Measurements from ENCODE around the gene KIFAP3.
"Not testable (repeated sequence)": the region's sequence is repeated elsewhere in the genome, so short reads cannot be mapped to it uniquely, and the experiment has no call there.

The KIFAP3 gene

DNA sequence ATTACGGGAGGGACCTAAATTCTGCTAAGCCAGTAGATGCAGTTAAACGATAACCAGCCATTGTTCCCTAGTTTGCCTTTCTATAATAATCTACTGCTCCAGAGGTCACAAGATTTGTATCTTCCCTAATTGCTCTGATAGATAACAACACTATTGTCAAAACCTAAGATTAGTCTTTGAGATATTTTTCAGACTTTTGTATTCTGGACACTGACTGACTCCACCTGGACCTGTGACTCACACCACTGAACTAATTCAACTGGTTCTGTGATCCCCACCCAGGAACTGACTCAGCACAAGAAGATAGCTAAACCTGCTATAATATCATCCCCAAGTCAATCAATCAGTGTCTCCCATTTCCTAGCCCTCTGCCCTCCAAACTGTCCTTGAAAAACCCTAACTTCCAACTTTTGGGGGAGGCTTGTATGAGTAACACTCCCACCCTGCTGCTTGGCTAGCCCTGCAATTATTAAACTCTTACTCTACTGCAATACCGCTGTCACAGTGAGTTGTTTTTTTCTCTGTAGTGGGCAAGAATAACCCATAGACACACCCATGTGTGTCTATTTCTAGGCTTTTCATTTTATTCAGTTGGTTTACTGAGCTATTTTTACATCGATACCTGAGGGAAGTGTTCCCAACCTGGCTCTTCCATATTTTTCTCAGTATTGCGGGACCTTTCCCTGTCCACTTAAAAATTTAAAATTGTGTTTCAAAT is 11.2 kb downstream of the KIFAP3 start:
- DNase-seq (ENCODE audit: low read depth): no peak

- DNase-seq (ENCODE audit: low read depth): not testable (repeated sequence)
These were observed 12.8 kb downstream of the KIFAP3 start for GRCh38 chr1:170061676-170062075.

DNA sequence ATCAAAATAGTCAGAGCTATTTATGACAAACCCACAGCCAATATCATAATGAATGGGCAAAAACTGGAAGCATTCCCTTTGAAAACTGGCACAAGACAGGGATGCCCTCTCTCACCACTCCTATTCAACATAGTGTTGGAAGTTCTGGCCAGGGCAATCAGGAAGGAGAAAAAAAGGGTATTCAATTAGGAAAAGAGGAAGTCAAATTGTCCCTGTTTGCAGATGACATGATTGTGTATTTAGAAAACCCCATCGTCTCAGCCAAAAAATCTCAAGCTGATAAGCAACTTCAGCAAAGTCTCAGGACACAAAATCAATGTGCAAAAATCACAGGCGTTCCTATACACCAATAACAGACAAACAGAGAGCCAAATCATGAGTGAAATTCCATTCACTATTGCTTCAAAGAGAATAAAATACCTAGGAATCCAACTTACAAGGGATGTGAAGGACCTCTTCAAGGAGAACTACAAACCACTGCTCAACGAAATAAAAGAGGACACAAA is 14.4 kb downstream of the KIFAP3 start:
- not testable (repeated sequence) for DNase-seq (ENCODE audit: low read depth)

DNA sequence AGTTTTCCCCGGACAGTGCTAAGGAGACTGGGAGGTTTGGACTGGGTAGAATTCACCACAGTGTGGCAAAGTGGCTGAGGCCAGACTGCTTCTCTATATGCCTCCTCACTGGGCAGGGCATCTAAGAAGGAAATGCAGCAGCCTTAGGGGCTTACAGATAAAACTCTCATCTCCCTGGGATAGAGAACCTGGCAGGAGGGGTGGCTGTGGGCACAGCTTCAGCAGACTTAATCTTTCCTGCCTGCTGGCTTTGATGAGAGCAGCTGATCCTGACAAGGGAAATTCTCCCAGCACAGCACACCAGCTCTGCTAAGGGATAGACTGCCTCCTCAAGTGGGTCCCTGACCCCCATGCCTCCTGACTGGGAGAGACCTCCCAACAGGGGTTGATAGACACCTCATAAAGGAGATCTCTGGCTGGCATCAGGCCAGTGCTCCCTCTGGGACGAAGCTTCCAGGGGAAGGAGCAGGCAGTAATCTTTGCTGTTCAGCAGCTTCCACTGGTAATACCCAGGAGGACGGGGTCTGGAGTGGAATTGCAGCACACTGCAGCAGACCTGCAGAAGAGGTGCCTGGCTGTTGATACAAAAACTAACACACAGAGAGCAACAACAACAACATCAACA is 25.2 kb downstream of the KIFAP3 start:
- no peak for DNase-seq (ENCODE audit: low read depth)

DNA sequence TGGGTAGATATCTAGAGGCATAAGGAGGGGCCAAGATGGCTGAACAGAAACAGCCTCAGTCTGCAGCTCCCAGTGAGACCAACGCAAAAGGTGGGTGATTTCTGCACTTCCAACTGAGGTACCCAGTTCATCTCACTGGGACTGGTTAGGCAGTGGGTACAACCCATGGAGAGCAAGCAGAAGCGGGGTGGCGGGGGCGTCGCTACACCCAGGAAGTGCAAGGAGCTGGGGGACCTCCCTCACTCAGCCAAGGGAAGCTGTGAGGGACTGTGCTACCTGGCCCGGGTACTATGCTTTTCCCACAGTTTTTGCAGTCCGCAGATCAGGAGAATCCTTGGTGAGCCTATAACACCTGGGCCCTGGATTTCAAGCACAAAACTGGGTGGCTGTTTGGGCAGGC is 26.0 kb downstream of the KIFAP3 start:
- DNase-seq (ENCODE audit: low read depth): no peak

DNA sequence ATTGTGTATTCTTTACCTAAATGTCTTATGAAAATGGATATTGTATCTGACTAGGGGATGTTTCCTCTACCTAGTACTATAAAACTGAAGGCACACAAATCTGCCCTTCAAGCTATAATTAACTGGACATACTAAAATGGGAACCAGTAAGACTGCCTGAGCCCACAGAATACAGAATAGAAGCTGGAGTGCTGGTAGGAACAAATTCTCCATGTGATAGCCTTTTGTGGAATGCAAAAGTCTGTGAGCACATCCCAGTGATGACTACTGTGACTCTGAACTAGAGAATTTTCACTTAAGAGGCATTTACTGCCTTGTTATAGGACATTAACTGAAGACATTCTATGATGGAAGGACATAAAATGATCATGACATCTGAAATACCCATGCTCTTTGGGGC is 30.3 kb downstream of the KIFAP3 start:
- DNase-seq (ENCODE audit: low read depth): no peak

DNA sequence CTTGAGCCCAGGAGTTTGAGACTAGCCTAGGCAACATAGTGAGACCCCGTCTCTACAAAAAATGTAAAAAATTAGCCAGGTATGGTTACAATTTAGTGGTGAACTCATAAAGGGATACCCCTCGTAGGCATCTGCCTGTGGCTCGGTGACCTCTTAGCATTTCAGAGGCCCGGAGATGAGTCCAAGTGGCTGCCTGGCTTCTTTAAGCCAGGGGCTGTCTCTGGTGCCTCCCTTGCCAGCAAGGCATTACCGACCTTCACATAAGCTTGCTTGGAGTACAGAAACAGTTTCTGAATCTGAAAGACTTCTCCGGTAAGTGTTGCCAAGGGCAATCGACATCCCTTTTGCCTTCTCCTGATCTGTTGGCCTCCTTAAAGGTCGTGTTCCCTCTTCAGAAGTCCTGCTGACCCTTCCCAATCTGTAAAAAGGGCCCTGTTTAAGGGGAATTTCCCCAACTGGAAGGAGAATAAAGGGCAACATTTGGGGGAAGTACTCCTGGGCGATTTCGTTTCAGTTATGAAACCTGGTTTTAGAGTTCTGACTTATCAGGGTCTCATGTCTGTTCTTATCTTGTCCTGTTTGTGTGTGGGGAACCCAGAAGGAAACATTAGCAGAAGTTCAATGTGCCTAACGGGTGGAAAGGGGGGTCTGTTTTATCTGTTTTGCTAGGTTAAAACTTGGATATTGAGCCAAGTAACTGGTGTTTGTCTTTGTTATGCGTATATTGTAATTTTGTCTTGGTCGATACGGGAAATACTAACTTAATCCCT is 32.9 kb downstream of the KIFAP3 start:
- DNase-seq (ENCODE audit: low read depth): no peak

DNA sequence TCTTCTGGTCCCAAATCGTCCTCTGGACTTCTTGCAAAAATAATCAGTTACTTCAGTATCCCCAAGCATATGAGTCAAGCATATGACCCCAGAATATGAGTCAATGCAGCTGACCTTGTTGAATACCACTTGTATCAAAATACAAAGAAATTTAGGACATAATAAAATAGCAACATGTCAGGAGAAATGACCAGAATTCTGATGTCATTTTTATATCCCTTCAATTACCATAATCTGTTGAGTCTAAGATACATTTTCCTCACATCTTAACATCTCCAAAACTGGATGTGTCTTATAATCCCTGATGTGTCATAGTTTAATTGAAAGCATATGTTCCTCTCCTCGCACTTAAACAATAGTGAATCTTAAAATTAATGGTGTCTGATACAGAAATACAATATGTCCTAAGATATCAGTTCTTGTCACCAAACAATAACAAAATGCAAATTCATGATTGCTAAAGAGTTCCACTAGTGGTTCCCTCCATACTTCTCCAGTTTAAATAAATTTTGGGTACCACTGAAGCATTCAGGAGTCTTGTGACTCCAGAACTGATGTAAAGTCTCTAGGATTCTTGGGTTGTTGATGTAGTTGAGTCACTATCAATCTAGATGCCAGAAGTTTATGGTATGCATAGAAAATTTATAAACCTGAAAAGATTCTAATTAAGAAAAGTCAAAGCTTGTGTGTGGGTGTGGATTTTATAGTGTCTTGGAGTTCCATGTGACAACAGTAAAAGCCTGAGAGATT is 41.8 kb downstream of the KIFAP3 start:
- no peak for DNase-seq (ENCODE audit: low read depth)

DNA sequence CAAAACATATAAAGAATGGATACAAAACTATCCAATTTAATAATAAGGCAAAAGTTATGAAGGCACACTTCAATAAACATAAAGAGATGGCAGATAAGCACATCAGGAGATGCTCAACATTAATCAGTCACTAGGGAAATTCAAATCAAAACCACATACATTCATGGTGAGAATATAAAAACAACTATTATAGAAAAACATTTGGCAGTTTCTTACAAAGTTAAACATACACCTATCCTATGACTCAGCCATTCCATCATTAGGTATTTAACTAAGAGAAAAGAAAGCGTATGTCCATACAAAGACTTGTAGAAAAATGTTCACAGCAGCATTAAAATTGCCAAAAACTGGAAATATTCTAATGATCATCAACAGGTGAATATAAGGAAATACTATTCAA is 44.3 kb downstream of the KIFAP3 start:
- DNase-seq (ENCODE audit: low read depth): no peak

DNA sequence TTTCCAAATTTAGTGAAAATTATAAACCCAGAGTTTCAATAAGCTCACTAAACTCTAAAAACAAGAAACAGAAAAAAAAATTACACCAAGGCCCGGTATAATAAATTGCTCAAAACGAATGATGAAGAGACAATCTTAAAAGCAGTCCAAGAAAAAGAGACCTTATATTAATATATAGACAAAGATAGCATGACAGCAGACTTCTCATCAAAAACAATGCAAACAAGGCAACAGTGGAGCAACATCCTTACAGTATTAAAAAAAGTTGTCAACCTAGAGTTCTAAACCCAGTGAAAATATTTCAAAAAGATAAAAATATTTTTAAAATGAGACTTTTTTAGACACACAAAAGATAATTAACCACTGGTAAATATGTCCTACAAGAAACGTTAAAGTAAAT is 46.7 kb downstream of the KIFAP3 start:
- no peak for DNase-seq (ENCODE audit: low read depth)

GRCh38 chr1:170020859-170021258 is 53.6 kb downstream of the KIFAP3 start:
- no peak for DNase-seq (ENCODE audit: low read depth)

DNA sequence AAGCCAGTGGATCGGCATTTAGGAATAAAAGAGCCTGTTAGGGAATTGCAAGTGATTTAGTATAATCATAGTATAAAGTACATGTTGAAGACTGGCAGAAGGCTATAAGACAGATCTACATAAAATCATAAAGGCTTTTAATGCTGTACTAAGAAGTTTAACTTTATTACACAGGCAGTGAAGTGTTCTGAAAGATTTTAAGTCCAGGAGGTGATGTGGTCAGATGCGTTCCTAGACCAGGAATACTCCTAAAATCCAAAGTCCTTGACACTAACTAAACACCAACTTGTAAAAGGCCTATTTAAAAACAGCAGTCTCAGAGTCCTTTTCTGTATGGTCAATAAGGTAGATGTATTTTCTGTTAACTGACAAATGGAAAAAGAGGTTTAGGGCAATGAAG is 57.0 kb downstream of the KIFAP3 start:
- no peak for DNase-seq (ENCODE audit: low read depth)

GRCh38 chr1:170012920-170013319 is 61.6 kb downstream of the KIFAP3 start:
- no peak for DNase-seq (ENCODE audit: low read depth)

DNA sequence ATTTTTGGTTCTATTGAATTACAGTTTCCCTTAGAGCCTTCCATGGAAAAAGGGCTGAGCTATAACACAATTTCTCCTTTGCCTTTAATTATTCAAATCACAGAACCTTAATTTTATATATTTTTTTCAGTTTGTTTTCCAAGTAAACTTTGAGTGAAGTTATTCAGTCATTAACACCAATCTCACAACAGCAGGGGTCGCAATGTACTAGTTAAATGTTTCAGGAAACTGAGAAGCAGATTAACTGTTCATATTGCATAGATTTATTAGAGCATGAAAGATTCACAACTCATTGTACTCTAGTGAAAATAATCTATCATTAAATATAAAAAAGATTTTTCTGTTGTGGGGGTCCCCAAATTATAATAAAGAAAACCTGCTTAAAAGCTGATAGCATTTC is 64.1 kb downstream of the KIFAP3 start:
- DNase-seq (ENCODE audit: low read depth): no peak

DNA sequence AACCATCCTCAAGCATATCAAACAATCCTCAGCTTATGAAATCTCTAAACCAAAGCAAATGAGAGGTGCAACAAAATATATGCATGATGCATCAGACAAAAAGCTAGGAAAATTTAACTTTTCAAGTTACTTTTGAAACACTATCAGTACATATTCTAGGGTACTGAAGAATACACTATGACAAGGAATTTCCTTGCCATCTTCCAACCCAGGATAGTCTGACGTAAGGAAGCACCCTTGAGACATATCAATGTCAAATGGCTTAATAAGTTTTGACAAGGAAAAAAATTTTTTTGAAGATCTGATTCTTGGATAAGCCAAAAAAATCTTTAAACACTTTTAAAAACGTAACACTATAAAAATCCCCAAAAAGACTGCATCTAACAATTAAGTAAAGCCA is 64.9 kb downstream of the KIFAP3 start:
- no peak for DNase-seq (ENCODE audit: low read depth)

DNA sequence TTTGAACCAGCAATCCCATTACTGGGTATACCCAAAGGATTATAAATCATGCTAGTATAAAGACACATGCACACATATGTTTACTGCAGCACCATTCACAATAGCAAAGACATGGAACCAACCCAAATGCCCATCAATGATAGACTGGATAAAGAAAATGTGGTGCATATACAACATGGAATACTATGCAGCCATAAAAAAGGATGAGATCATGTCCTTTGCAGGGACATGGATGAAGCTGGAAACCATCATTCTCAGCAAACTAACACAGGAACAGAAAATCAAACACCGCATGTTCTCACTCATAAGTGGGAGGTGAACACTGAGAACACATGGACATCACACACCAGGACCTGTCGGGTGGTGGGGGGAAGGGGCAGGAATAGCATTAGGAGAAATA is 65.8 kb downstream of the KIFAP3 start:
- not testable (repeated sequence) for DNase-seq (ENCODE audit: low read depth)

DNA sequence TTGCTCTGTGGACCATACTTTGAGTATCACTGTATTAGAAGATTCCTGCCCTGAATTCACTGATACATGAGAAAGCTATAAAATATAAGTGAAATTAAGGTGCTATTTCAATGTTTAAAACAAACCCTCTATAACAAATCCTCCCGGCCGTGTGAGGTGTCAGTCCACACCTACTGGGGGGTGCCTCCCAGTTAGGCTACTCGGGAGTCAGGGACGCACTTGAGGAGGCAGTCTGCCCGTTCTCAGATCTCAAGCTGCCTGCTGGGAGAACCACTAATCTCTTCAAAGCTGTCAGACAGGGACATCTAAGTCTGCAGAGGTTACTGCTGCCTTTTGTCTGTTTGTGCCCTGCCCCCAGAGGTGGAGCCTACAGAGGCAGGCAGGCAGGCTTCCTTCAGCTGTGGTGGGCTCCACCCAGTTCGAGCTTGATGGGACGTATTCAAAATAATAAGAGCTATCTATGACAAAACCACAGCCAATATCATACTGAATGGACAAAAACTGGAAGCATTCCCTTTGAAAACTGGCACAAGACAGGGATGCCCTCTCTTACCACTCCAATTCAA is 71.1 kb downstream of the KIFAP3 start:
- not testable (repeated sequence) for DNase-seq (ENCODE audit: low read depth)

GRCh38 chr1:170001266-170001665 is 73.2 kb downstream of the KIFAP3 start:
- no peak for DNase-seq (ENCODE audit: low read depth)

DNA sequence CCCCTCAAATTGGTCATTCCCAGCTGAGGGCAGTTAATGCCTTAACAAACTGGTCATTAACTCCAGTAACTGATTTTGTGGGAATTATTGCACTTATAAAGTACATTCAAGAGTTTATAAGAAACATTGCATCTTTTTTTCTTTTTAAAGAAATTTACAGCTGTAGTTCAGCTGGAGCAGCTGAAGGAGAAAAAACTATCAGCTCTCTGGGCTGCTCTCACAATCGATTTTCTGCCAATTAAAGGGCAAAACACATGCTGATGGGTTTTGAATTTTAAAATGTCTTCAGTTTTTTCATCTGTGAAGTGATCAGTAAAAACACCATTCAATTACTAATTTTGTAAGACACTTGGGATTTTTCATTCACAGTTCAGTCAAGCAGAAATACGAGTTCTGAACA is 74.7 kb downstream of the KIFAP3 start:
- DNase-seq (ENCODE audit: low read depth): no peak

GRCh38 chr1:169999331-169999741 is 75.2 kb downstream of the KIFAP3 start:
- DNase-seq (ENCODE audit: low read depth): no peak

DNA sequence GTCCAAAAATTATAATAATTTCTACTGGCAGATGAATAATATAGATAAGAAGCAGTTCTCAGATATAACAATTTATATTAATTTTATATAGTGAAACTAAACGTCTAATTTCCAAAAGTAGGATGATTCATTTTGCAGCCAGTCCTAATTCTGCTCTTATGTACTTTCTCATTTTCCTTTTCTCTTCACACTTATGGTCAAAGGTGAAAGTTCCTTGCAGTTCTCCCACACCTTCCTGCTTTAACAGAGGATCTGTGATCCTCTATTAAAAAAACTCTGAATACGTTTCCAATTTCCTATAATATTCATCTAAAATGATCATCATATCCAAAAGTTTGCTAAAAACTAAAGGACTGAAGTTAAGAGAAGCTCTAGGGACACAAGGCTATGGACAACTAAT is 78.5 kb downstream of the KIFAP3 start:
- DNase-seq (ENCODE audit: low read depth): no peak

DNA sequence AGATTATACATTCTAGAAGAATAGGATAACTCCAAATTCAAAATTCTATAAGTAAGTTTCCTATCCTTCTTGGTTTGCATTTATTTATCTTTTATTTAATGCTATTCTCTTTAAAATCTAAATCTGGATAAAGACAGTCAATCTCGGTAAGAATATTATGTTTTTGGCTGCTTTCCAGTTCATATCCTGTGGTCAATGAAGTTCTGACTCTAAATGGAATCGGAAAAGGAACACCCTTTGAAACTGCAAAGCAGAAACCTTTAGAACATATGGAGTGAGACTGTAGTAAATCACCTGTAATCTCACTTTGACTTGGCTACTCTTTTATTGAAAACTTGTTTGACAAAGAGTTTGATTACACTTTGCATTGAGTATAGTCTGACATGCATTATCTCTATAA is 85.2 kb downstream of the KIFAP3 start:
- no peak for DNase-seq (ENCODE audit: low read depth)
